OCI-LY1 (cell line): ENCODE results near the gene MRPL3.

Experiments used
- CTCF ChIP-seq: fragments of 200-600 bp; sonication (generic), shearing (Covaris generic); IDR thresholded peaks from 2 replicates; pipeline ENCODE4 v1.5.1; 2017; ENCODE audit warnings: mild to moderate bottlenecking, antibody characterized with exemption, low read length, moderate library complexity, mixed read lengths
- EZH2 ChIP-seq: fragments of 200-600 bp; sonication (generic), shearing (Covaris generic); IDR thresholded peaks from 2 replicates; pipeline ENCODE4 v1.8.0; 2017; ENCODE audit warnings: borderline replicate concordance, mixed run types, mild to moderate bottlenecking, antibody characterized with exemption, low read length, moderate library complexity, mixed read lengths

- TF ChIP-seq CTCF (no peak), EZH2 (no peak)
Measured at GRCh38 chr3:131535596-131535995, 32.8 kb upstream of the MRPL3 start.
